OCI-LY1 (cell line): ENCODE data around the gene PSMB5.
"Not testable (repeated sequence)": the region's sequence is repeated elsewhere in the genome, so short reads cannot be mapped to it uniquely, and the experiment has no call there.

Experiments
- H2AFZ ChIP-seq: fragments of 200-600 bp; sonication (generic), shearing (Covaris generic); 2 replicates; pipeline ENCODE4 v1.6.0; 2014; ENCODE audit warnings: antibody characterized with exemption, mild to moderate bottlenecking, low read length
- H3F3A ChIP-seq: fragments of 200-600 bp; sonication (generic), shearing (Covaris generic); 2 replicates; pipeline ENCODE4 v1.6.0; 2014; ENCODE audit warnings: mild to moderate bottlenecking, antibody characterized with exemption, low read length, moderate library complexity; ENCODE audit not compliant: insufficient read depth
- H3K27ac ChIP-seq: fragments of 200-600 bp; sonication (generic); 2 replicates; pipeline ENCODE4 v1.5.1; 2014; ENCODE audit warnings: low read length, mixed run types, mild to moderate bottlenecking, low read depth; ENCODE audit not compliant: poor library complexity, severe bottlenecking
- H3K27me3 ChIP-seq: fragments of 200-600 bp; sonication (generic); 2 replicates; pipeline ENCODE4 v1.6.0; 2014; ENCODE audit warnings: antibody characterized with exemption, mild to moderate bottlenecking, low read length, moderate library complexity; ENCODE audit not compliant: insufficient read depth
- H3K36me3 ChIP-seq: fragments of 200-600 bp; sonication (generic); 2 replicates; pipeline ENCODE4 v1.6.1; 2014; ENCODE audit warnings: mild to moderate bottlenecking, antibody characterized with exemption, low read length, moderate library complexity, mixed read lengths; ENCODE audit not compliant: insufficient read depth
- H3K4me1 ChIP-seq: fragments of 200-600 bp; sonication (generic); 2 replicates; pipeline ENCODE4 v1.5.1; 2014; ENCODE audit warnings: mild to moderate bottlenecking, low read length, moderate library complexity; ENCODE audit not compliant: insufficient read depth, severe bottlenecking
- H3K4me2 ChIP-seq: fragments of 200-600 bp; sonication (generic), shearing (Covaris generic); 2 replicates; pipeline ENCODE4 v1.6.1; 2014; ENCODE audit warnings: low read length
- H3K4me3 ChIP-seq: fragments of 200-600 bp; sonication (generic); 2 replicates; pipeline ENCODE4 v1.5.1; 2014; ENCODE audit warnings: low read length, low read depth, mild to moderate bottlenecking, mixed read lengths; ENCODE audit not compliant: poor library complexity, severe bottlenecking
- H3K79me2 ChIP-seq: fragments of 200-600 bp; shearing (Covaris generic); 2 replicates; pipeline ENCODE4 v1.6.1; 2016; ENCODE audit warnings: mixed run types, low read length, mixed read lengths; ENCODE audit not compliant: insufficient read depth
- H3K9ac ChIP-seq: fragments of 200-600 bp; sonication (generic), shearing (Covaris generic); 2 replicates; pipeline ENCODE4 v1.6.1; 2014; ENCODE audit warnings: mild to moderate bottlenecking, low read length, mixed read lengths
- H3K9me2 ChIP-seq: fragments of 200-600 bp; sonication (generic), shearing (Covaris generic); 2 replicates; pipeline ENCODE4 v1.6.1; 2014; ENCODE audit warnings: low read depth, mild to moderate bottlenecking, low read length, mixed read lengths
- H3K9me3 ChIP-seq: fragments of 200-600 bp; shearing (Covaris generic); 2 replicates; pipeline ENCODE4 v1.6.1; 2014; ENCODE audit warnings: low read length, mixed read lengths
- H4K20me1 ChIP-seq: fragments of 200-600 bp; sonication (generic), shearing (Covaris generic); 2 replicates; pipeline ENCODE4 v1.6.0; 2016; ENCODE audit warnings: mild to moderate bottlenecking, low read length; ENCODE audit not compliant: insufficient read depth
- CTCF ChIP-seq: fragments of 200-600 bp; sonication (generic), shearing (Covaris generic); IDR thresholded peaks from 2 replicates; pipeline ENCODE4 v1.5.1; 2017; ENCODE audit warnings: mild to moderate bottlenecking, antibody characterized with exemption, low read length, moderate library complexity, mixed read lengths
- EZH2 ChIP-seq: fragments of 200-600 bp; sonication (generic), shearing (Covaris generic); IDR thresholded peaks from 2 replicates; pipeline ENCODE4 v1.8.0; 2017; ENCODE audit warnings: borderline replicate concordance, mixed run types, mild to moderate bottlenecking, antibody characterized with exemption, low read length, moderate library complexity, mixed read lengths

The PSMB5 gene

GRCh38 chr14:23015618-23016017 lies 19.1 kb downstream of the PSMB5 start:
- Histone ChIP-seq H3F3A (0 out of 2 replicates have a peak, but pooled peaks cover 6% of the 10 kb centered on the region), H3K4me3 (no peak overlapping the region), H3K4me2 (no peak overlapping the region), H3K27me3 (no peaks in the 10 kb centered on the region), H3K9me2 (no peaks in the 10 kb centered on the region), H3K9me3 (no peaks in the 10 kb centered on the region), H3K4me1 (no peaks in the 10 kb centered on the region), H3K9ac (no peak overlapping the region), H3K27ac (no peak overlapping the region), H2AFZ (no peak overlapping the region), H3K36me3 (0 out of 2 replicates have a peak, but pooled peaks cover 1% of the 10 kb centered on the region), H3K79me2 (no peaks in the 10 kb centered on the region), H4K20me1 (no peaks in the 10 kb centered on the region)
- TF ChIP-seq CTCF (no peak), EZH2 (no peak)

GRCh38 chr14:23013749-23014054 lies 21.0 kb downstream of the PSMB5 start:
- H3K4me2 ChIP-seq, H3K36me3 ChIP-seq: not testable (repeated sequence)

GRCh38 chr14:23013054-23013748 lies 21.5 kb downstream of the PSMB5 start:
- H3K4me2 ChIP-seq, result no peak overlapping the region
- H3K9me2 ChIP-seq, result no peaks in the 10 kb centered on the region
- no peaks in the 10 kb centered on the region for H4K20me1 ChIP-seq
- H3K27me3 ChIP-seq, result no peaks in the 10 kb centered on the region
- no peaks in the 10 kb centered on the region for H3K79me2 ChIP-seq
- H2AFZ ChIP-seq, result no peak overlapping the region
- peaks cover 16% of the 10 kb centered on the region; the same call in 1 of the 2 replicates for H3F3A ChIP-seq
- TF ChIP-seq EZH2 (no peak), CTCF (no peak)
- no peaks in the 10 kb centered on the region for H3K9me3 ChIP-seq
- H3K36me3 ChIP-seq, result no peaks in the 10 kb centered on the region
- no peak overlapping the region for H3K4me3 ChIP-seq
- no peak overlapping the region for H3K9ac ChIP-seq
- H3K27ac ChIP-seq, result peak overlapping the region; percentile 28
- peaks cover 23% of the 10 kb centered on the region for H3K4me1 ChIP-seq

More at GRCh38 chr14:23013749-23014054, 21.0 kb downstream of the PSMB5 start:
- H3K9me3 ChIP-seq, H2AFZ ChIP-seq, H3K27ac ChIP-seq, H3K79me2 ChIP-seq, H4K20me1 ChIP-seq, H3K27me3 ChIP-seq, H3K9ac ChIP-seq, H3K4me3 ChIP-seq, H3K9me2 ChIP-seq: not testable (repeated sequence)
- Histone ChIP-seq H3F3A (peaks cover 11% of the 10 kb centered on the region; the same call in 1 of the 2 replicates), H3K4me1 (peaks cover 18% of the 10 kb centered on the region)
